Neuronal stem cell (in vitro differentiated cells): ENCODE results near the gene SMIM28.

ENCODE experiments used
- DNase-seq: peaks from one replicate; pipeline ENCODE4 v3.0.0-alpha.2; 2013; ENCODE audit warnings: low spot score
- H2AFZ ChIP-seq: one replicate; pipeline ENCODE4 v1.6.1; 2013; ENCODE audit warnings: mild to moderate bottlenecking, low read length, inconsistent platforms
- H2AK5ac ChIP-seq: 2 replicates; pipeline ENCODE4 v1.6.1; 2013; ENCODE audit warnings: low read depth, mild to moderate bottlenecking, inconsistent platforms, low read length, moderate library complexity, mixed read lengths
- H2BK120ac ChIP-seq: 2 replicates; pipeline ENCODE4 v1.6.1; 2013; ENCODE audit warnings: low read depth, mild to moderate bottlenecking, inconsistent platforms, low read length, moderate library complexity, mixed read lengths
- H2BK12ac ChIP-seq: one replicate; pipeline ENCODE4 v1.6.1; 2013; ENCODE audit warnings: low read length, inconsistent platforms
- H2BK15ac ChIP-seq: 2 replicates; pipeline ENCODE4 v1.6.1; 2013; ENCODE audit warnings: mild to moderate bottlenecking, low read length, inconsistent platforms, mixed read lengths
- H2BK5ac ChIP-seq: one replicate; pipeline ENCODE4 v1.6.1; 2013; ENCODE audit warnings: inconsistent platforms, mild to moderate bottlenecking, low read length, moderate library complexity
- H3K14ac ChIP-seq: one replicate; pipeline ENCODE4 v1.6.1; 2013; ENCODE audit warnings: low read length, inconsistent platforms
- H3K18ac ChIP-seq: 2 replicates; pipeline ENCODE4 v1.6.1; 2013; ENCODE audit warnings: low read length, inconsistent platforms
- H3K23ac ChIP-seq: 2 replicates; pipeline ENCODE4 v1.6.1; 2013; ENCODE audit warnings: low read depth, mild to moderate bottlenecking, mixed read lengths, low read length, inconsistent platforms; ENCODE audit not compliant: poor library complexity
- H3K27ac ChIP-seq: replicated peaks from 3 replicates; pipeline ENCODE4 v1.5.1; 2013; ENCODE audit warnings: low read length, inconsistent platforms
- H3K27me3 ChIP-seq, 3 experiments: 2 replicates each; pipeline ENCODE4 v1.6.1; 2013; ENCODE audit warnings: low read length in 3 of 3, mild to moderate bottlenecking in 2 of 3, inconsistent platforms in 1 of 3, low read depth in 1 of 3, mixed read lengths in 1 of 3, moderate library complexity in 1 of 3; ENCODE audit not compliant: control insufficient read depth in 3 of 3, insufficient read depth in 3 of 3
- H3K36me3 ChIP-seq, 2 donors: replicated peaks in 1 of 2; 2 replicates each; pipeline ENCODE4 v1.6.1; 2013; ENCODE audit warnings: low read length in 2 of 2; ENCODE audit not compliant: control insufficient read depth in 2 of 2, insufficient read depth in 2 of 2
- H3K4ac ChIP-seq: 2 replicates; pipeline ENCODE4 v1.6.1; 2013; ENCODE audit warnings: inconsistent platforms, mild to moderate bottlenecking, low read length, moderate library complexity
- H3K4me1 ChIP-seq, 2 donors: 1 replicate in 1 of 2; 2 replicates in 1 of 2; pipeline ENCODE4 v1.6.1; 2013; ENCODE audit warnings: low read length in 2 of 2, low read depth in 1 of 2; ENCODE audit not compliant: control insufficient read depth in 2 of 2, insufficient read depth in 1 of 2
- H3K4me2 ChIP-seq: one replicate; pipeline ENCODE4 v1.6.1; 2013; ENCODE audit warnings: mild to moderate bottlenecking, low read length, inconsistent platforms; ENCODE audit not compliant: insufficient read depth, poor library complexity, severe bottlenecking
- H3K4me3 ChIP-seq, 2 donors: 2 replicates each; pipeline ENCODE4 v1.5.1; 2013; ENCODE audit warnings: low read length in 2 of 2, mild to moderate bottlenecking in 2 of 2, inconsistent platforms in 1 of 2, moderate library complexity in 1 of 2
- H3K79me1 ChIP-seq: one replicate; pipeline ENCODE4 v1.6.1; 2013; ENCODE audit warnings: low read depth, mild to moderate bottlenecking, inconsistent platforms, low read length, moderate library complexity
- H3K9ac ChIP-seq: one replicate; pipeline ENCODE4 v1.6.1; 2013; ENCODE audit warnings: mild to moderate bottlenecking, low read depth, low read length, inconsistent platforms; ENCODE audit not compliant: poor library complexity
- H3K9me3 ChIP-seq, 2 donors: replicated peaks in 1 of 2; 2 replicates each; pipeline versions ENCODE3 to v1.6.1; 2013; ENCODE audit warnings: low read length in 2 of 2, mild to moderate bottlenecking in 2 of 2, inconsistent platforms in 1 of 2, low read depth in 1 of 2, mixed read lengths in 1 of 2, moderate library complexity in 1 of 2; ENCODE audit not compliant: control insufficient read depth in 2 of 2, insufficient read depth in 1 of 2
- H4K8ac ChIP-seq: one replicate; pipeline ENCODE4 v1.6.1; 2013; ENCODE audit warnings: low read depth, mild to moderate bottlenecking, inconsistent platforms, low read length, moderate library complexity
- H4K91ac ChIP-seq: one replicate; pipeline ENCODE4 v1.6.1; 2013; ENCODE audit warnings: low read length, low read depth, mild to moderate bottlenecking, inconsistent platforms; ENCODE audit not compliant: poor library complexity
- WGBS, 2 donors: extraction: QIAGEN DNeasy Blood & Tissue Kit; methylation state at CpG; one replicate each; pipeline ENCODE4 v1.1.7; 2013; ENCODE audit warnings: missing lambda C conversion rate in 2 of 2, mixed read lengths in 1 of 2; ENCODE audit not compliant: insufficient read length in 2 of 2, insufficient replicate concordance in 1 of 2; ENCODE audit errors: extremely low coverage in 2 of 2; 5-methylcytosine and 5-hydroxymethylcytosine counted together

SMIM28 gene

GRCh38 chr6:138403801-138404665 lies 26.3 kb downstream of the SMIM28 start, which contains the start of gene HEBP2:
Gene HEBP2 (plus strand): TSS chr6:138404223. CDS start chr6:138404496, 273 bp downstream.
- peak within 1 kb of the TSS; percentile 90 for H4K8ac ChIP-seq
- H3K4me1 ChIP-seq: peaks cover 2 to 5% of the 10 kb centered on the region in 2 donors
- peak within 1 kb of the TSS; percentile 24 for H2AK5ac ChIP-seq
- H4K91ac ChIP-seq: no peak within 1 kb of the TSS
- peak within 1 kb of the TSS; percentile 73 to 93 for H3K4me3 ChIP-seq
- H3K14ac ChIP-seq: peak within 1 kb of the TSS; percentile 95
- H3K23ac ChIP-seq: peak within 1 kb of the TSS; percentile 39
- H3K4ac ChIP-seq: no peak within 1 kb of the TSS
- H3K9ac ChIP-seq: peak within 1 kb of the TSS; percentile 91
- H3K27me3 ChIP-seq: peaks cover 0 to 6% (median 0%) of the 10 kb centered on the region in 3 experiments
- H2BK5ac ChIP-seq: peak within 1 kb of the TSS; percentile 91
- peak within 1 kb of the TSS; percentile 90 for H3K4me2 ChIP-seq
- no peak within 1 kb of the TSS for H2BK120ac ChIP-seq
- peak; percentile 94 for DNase-seq
- H3K27ac ChIP-seq: peak within 1 kb of the TSS; percentile 66
- peak within 1 kb of the TSS; percentile 99 for H3K18ac ChIP-seq
- peaks cover 15 to 34% of the 10 kb centered on the region in 2 donors for H3K36me3 ChIP-seq
- H3K79me1 ChIP-seq: no peaks in the 10 kb centered on the region
- no CpG with 5 or more reads among the region's 92 CpGs for WGBS, 2 donors
- peak within 1 kb of the TSS; percentile 99 for H2AFZ ChIP-seq
- H3K9me3 ChIP-seq: no peaks in the 10 kb centered on the region
- H2BK15ac ChIP-seq: peak within 1 kb of the TSS; percentile 78
- H2BK12ac ChIP-seq: no peak within 1 kb of the TSS

GRCh38 chr6:138404666-138405337 lies 27.1 kb downstream of the SMIM28 start:
- Histone ChIP-seq H3K18ac (peak overlapping the region; percentile 93), H3K9me3 (no peaks in the 10 kb centered on the region), H3K4me2 (peak overlapping the region; percentile 75), H2BK15ac (peak overlapping the region; percentile 77), H4K91ac (no peak overlapping the region), H4K8ac (no peak overlapping the region), H3K14ac (no peak overlapping the region), H3K23ac (no peak overlapping the region), H2BK120ac (no peak overlapping the region), H3K4me1 (peaks cover 2 to 5% of the 10 kb centered on the region in 2 donors), H3K9ac (peak overlapping the region; percentile 88), H3K4ac (no peak overlapping the region), H2BK5ac (peak overlapping the region; percentile 91), H3K27me3 (peaks cover 0 to 6% (median 0%) of the 10 kb centered on the region in 3 experiments), H2AK5ac (no peak overlapping the region), H2BK12ac (no peak overlapping the region), H2AFZ (peak overlapping the region; percentile 99), H3K27ac (no peak overlapping the region), H3K79me1 (no peaks in the 10 kb centered on the region), H3K36me3 (peaks cover 21 to 42% of the 10 kb centered on the region in 2 donors), H3K4me3 (peak overlapping the region; percentile 73 to 93)
- no peak for DNase-seq
- WGBS, 2 donors: no CpG with 5 or more reads among the region's 35 CpGs

- H2AFZ ChIP-seq: no peak overlapping the region
- no peak overlapping the region for H3K23ac ChIP-seq
- H4K91ac ChIP-seq: no peak overlapping the region
- H2BK15ac ChIP-seq: no peak overlapping the region
- H2BK120ac ChIP-seq: no peak overlapping the region
- H2AK5ac ChIP-seq: no peak overlapping the region
- H3K9ac ChIP-seq: no peak overlapping the region
- no peaks in the 10 kb centered on the region for H3K79me1 ChIP-seq
- H3K4ac ChIP-seq: no peak overlapping the region
- no peak overlapping the region for H3K18ac ChIP-seq
- peaks cover 21 to 53% of the 10 kb centered on the region in 2 donors for H3K36me3 ChIP-seq
- no peak overlapping the region for H2BK12ac ChIP-seq
- H3K27me3 ChIP-seq: peaks cover 0 to 6% (median 0%) of the 10 kb centered on the region in 3 experiments
- H3K4me1 ChIP-seq: peaks cover 2 to 5% of the 10 kb centered on the region in 2 donors
- no peak overlapping the region for H3K4me2 ChIP-seq
- no CpG with 5 or more reads among the region's 5 CpGs for WGBS, 2 donors
- H2BK5ac ChIP-seq: no peak overlapping the region
- no peak overlapping the region for H3K4me3 ChIP-seq
- H4K8ac ChIP-seq: no peak overlapping the region
- no peak overlapping the region for H3K14ac ChIP-seq
- no peak for DNase-seq
- no peak overlapping the region for H3K27ac ChIP-seq
- no peaks in the 10 kb centered on the region for H3K9me3 ChIP-seq
Observed at GRCh38 chr6:138405816-138406413, 28.2 kb downstream of the SMIM28 start.
